Vagina (tissue), 2 donors: ENCODE results near the gene RNF187.

ENCODE experiments used
- CTCF ChIP-seq, 3 experiments: fragments of 450-650 bp in 2 of 3; fragments of 200-600 bp in 1 of 3; sonication (generic) in 1 of 3; IDR thresholded peaks; one replicate each; pipeline ENCODE4 v1.5.1; 2017 to 2019; ENCODE audit warnings: antibody characterized with exemption in 3 of 3, mild to moderate bottlenecking in 2 of 3, moderate library complexity in 2 of 3
- POLR2A ChIP-seq, 2 donors: fragments of 450-650 bp; IDR thresholded peaks; one replicate each; pipeline ENCODE4 v1.6.1; 2017; ENCODE audit warnings: antibody characterized with exemption in 2 of 2, mild to moderate bottlenecking in 2 of 2, moderate library complexity in 2 of 2
- POLR2AphosphoS5 ChIP-seq, 2 donors: sonication (generic); formaldehyde crosslinking; IDR thresholded peaks; one replicate each; pipeline ENCODE4 v1.9.0; 2017; ENCODE audit warnings: antibody characterized with exemption in 2 of 2, mild to moderate bottlenecking in 2 of 2, low read depth in 1 of 2; ENCODE audit not compliant: insufficient read depth in 1 of 2

GRCh38 chr1:228488125-228488817 lies 1.1 kb downstream of the RNF187 start:
- no peak for TF ChIP-seq POLR2A (IDR thresholded peaks at IDR 0.05)
- no peak for TF ChIP-seq POLR2AphosphoS5 (IDR thresholded peaks at IDR 0.05; ENCODE audit: insufficient read depth in 1 of 2, low read depth in 1 of 2)
- no peak for TF ChIP-seq CTCF (IDR thresholded peaks at IDR 0.05)
